WTC11 (cell line): ENCODE measurements around the gene EIF2D. TPM values are rescaled to one million over a fixed set of nuclear protein-coding genes. Genes with fewer than 3 reads are reported as not detected.

ENCODE experiments used
- ATAC-seq: fragments of 200-7000 bp; cut with Tn5 transposase; 2 replicates; pipeline ENCODE4 v1.10.0; 2021; ENCODE audit warnings: mild to moderate bottlenecking, moderate library complexity
- CTCF ChIA-PET: fragments of 300-600 bp; sonication (Branson Sonifier 250); formaldehyde crosslinking; loops from one replicate; lab custom pipeline; 2021; ENCODE audit warnings: antibody characterized with exemption; lab: Charles Lee
- POLR2A ChIA-PET: fragments of 350-600 bp; sonication (Branson Sonifier 250); formaldehyde crosslinking; loops from one replicate; lab custom pipeline; 2021; ENCODE audit warnings: antibody characterized with exemption; lab: Charles Lee
- DNase-seq: peaks from one replicate; pipeline ENCODE4 v3.0.0; 2021; ENCODE audit warnings: low spot score
- H3K27ac Mint-ChIP-seq: 2 replicates; pipeline ENCODE4 v1.8.0; 2021; ENCODE audit warnings: mixed read lengths
- H3K27me3 Mint-ChIP-seq: 2 replicates; pipeline ENCODE4 v1.8.0; 2021; ENCODE audit warnings: low read depth, mild to moderate bottlenecking, moderate library complexity, mixed read lengths
- H3K36me3 Mint-ChIP-seq: 2 replicates; pipeline ENCODE4 v1.8.0; 2021; ENCODE audit warnings: mixed read lengths
- H3K4me1 Mint-ChIP-seq: 2 replicates; pipeline ENCODE4 v1.8.0; 2022; ENCODE audit warnings: mixed read lengths
- H3K4me3 Mint-ChIP-seq: 2 replicates; pipeline ENCODE4 v1.8.0; 2021; ENCODE audit warnings: mild to moderate bottlenecking, moderate library complexity, mixed read lengths
- H3K9me3 Mint-ChIP-seq: 2 replicates; pipeline ENCODE4 v1.8.0; 2021; ENCODE audit warnings: mixed read lengths
- E2F1 ChIP-seq: sonication (generic); formaldehyde crosslinking; IDR thresholded peaks from 2 replicates; pipeline ENCODE4 v1.8.0; 2022; ENCODE audit warnings: mild to moderate bottlenecking, missing genetic modification reagents
- E2F4 ChIP-seq: sonication (generic); formaldehyde crosslinking; IDR thresholded peaks from 2 replicates; pipeline ENCODE4 v1.8.1; 2022; ENCODE audit warnings: low read depth, mild to moderate bottlenecking, moderate library complexity, missing genetic modification reagents, borderline replicate concordance
- GTF2I ChIP-seq: fragments of 250-450 bp; sonication (Bioruptor Pico); conservative IDR thresholded peaks from 2 replicates; pipeline ENCODE4 v1.4.0; 2021; ENCODE audit warnings: mild to moderate bottlenecking
- JUN ChIP-seq: sonication (generic); formaldehyde crosslinking; IDR thresholded peaks from 2 replicates; pipeline ENCODE4 v1.8.0; 2023; ENCODE audit warnings: mild to moderate bottlenecking, missing genetic modification reagents
- KAT7 ChIP-seq: sonication (generic); formaldehyde crosslinking; IDR thresholded peaks from 2 replicates; pipeline ENCODE4 v1.8.1; 2023; ENCODE audit warnings: missing genetic modification reagents, mild to moderate bottlenecking, borderline replicate concordance
- MAX ChIP-seq: sonication (generic); formaldehyde crosslinking; IDR thresholded peaks from 2 replicates; pipeline ENCODE4 v1.8.0; 2022; ENCODE audit warnings: mild to moderate bottlenecking, missing genetic modification reagents
- NR3C1 ChIP-seq: sonication (generic); formaldehyde crosslinking; conservative IDR thresholded peaks from 2 replicates; pipeline ENCODE4 v1.8.1; 2023; ENCODE audit warnings: low read depth, mild to moderate bottlenecking, missing genetic modification reagents
- OVOL2 ChIP-seq: fragments of 250-450 bp; sonication (Bioruptor Pico); IDR thresholded peaks from 2 replicates; pipeline ENCODE4 v1.9.0; 2021; ENCODE audit warnings: mild to moderate bottlenecking, borderline replicate concordance
- SMAD4 ChIP-seq: sonication (generic); formaldehyde crosslinking; IDR thresholded peaks from 2 replicates; pipeline ENCODE4 v1.8.0; 2022; ENCODE audit warnings: mild to moderate bottlenecking, missing genetic modification reagents
- TCF7 ChIP-seq: sonication (generic); formaldehyde crosslinking; IDR thresholded peaks from 2 replicates; pipeline ENCODE4 v1.8.0; 2022; ENCODE audit warnings: mild to moderate bottlenecking, low read depth, missing genetic modification reagents, moderate library complexity
- TEAD4 ChIP-seq: sonication (generic); formaldehyde crosslinking; IDR thresholded peaks from 2 replicates; pipeline ENCODE4 v1.8.0; 2022; ENCODE audit warnings: mild to moderate bottlenecking, missing genetic modification reagents
- USF1 ChIP-seq: sonication (generic); formaldehyde crosslinking; IDR thresholded peaks from 2 replicates; pipeline ENCODE4 v1.8.0; 2022; ENCODE audit warnings: mild to moderate bottlenecking, missing genetic modification reagents
- ZNF532 ChIP-seq: fragments of 250-450 bp; sonication (Bioruptor Pico); IDR thresholded peaks from 2 replicates; pipeline ENCODE4 v1.9.0; 2021; ENCODE audit warnings: mild to moderate bottlenecking, borderline replicate concordance
- total RNA-seq: library from RNA; stranded (reverse); gene quantifications from 3 replicates; pipeline ENCODE4 v1.2.3, GENCODE V29; 2021
- TF ChIP-seq, protein P1 (sequence below): sonication (generic); formaldehyde crosslinking; conservative IDR thresholded peaks from 2 replicates; pipeline ENCODE4 v1.8.1; 2023; ENCODE audit warnings: mild to moderate bottlenecking, low read depth, missing genetic modification reagents, moderate library complexity
- TF ChIP-seq, protein P2 (sequence below): sonication (generic); formaldehyde crosslinking; IDR thresholded peaks from 2 replicates; pipeline ENCODE4 v1.8.0; 2023; ENCODE audit warnings: mild to moderate bottlenecking, missing genetic modification reagents
- TF ChIP-seq, protein P3 (sequence below): fragments of 250-450 bp; sonication (Bioruptor Pico); conservative IDR thresholded peaks from 2 replicates; pipeline ENCODE4 v1.9.0; 2021; ENCODE audit warnings: mild to moderate bottlenecking
- TF ChIP-seq, protein P4 (sequence below): sonication (generic); formaldehyde crosslinking; IDR thresholded peaks from 2 replicates; pipeline ENCODE4 v1.8.1; 2023; ENCODE audit warnings: mild to moderate bottlenecking, missing genetic modification reagents, moderate library complexity

EIF2D gene
- total RNA-seq, 1 experiment from 2014 or later = 35.7 TPM

GRCh38 chr1:206660136-206660535 is 47.9 kb upstream of the EIF2D start (continued):
- TF ChIP-seq, protein P1, sequence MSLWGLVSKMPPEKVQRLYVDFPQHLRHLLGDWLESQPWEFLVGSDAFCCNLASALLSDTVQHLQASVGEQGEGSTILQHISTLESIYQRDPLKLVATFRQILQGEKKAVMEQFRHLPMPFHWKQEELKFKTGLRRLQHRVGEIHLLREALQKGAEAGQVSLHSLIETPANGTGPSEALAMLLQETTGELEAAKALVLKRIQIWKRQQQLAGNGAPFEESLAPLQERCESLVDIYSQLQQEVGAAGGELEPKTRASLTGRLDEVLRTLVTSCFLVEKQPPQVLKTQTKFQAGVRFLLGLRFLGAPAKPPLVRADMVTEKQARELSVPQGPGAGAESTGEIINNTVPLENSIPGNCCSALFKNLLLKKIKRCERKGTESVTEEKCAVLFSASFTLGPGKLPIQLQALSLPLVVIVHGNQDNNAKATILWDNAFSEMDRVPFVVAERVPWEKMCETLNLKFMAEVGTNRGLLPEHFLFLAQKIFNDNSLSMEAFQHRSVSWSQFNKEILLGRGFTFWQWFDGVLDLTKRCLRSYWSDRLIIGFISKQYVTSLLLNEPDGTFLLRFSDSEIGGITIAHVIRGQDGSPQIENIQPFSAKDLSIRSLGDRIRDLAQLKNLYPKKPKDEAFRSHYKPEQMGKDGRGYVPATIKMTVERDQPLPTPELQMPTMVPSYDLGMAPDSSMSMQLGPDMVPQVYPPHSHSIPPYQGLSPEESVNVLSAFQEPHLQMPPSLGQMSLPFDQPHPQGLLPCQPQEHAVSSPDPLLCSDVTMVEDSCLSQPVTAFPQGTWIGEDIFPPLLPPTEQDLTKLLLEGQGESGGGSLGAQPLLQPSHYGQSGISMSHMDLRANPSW (CRISPR knock-in tag) = no peak
- TF ChIP-seq, protein P2, sequence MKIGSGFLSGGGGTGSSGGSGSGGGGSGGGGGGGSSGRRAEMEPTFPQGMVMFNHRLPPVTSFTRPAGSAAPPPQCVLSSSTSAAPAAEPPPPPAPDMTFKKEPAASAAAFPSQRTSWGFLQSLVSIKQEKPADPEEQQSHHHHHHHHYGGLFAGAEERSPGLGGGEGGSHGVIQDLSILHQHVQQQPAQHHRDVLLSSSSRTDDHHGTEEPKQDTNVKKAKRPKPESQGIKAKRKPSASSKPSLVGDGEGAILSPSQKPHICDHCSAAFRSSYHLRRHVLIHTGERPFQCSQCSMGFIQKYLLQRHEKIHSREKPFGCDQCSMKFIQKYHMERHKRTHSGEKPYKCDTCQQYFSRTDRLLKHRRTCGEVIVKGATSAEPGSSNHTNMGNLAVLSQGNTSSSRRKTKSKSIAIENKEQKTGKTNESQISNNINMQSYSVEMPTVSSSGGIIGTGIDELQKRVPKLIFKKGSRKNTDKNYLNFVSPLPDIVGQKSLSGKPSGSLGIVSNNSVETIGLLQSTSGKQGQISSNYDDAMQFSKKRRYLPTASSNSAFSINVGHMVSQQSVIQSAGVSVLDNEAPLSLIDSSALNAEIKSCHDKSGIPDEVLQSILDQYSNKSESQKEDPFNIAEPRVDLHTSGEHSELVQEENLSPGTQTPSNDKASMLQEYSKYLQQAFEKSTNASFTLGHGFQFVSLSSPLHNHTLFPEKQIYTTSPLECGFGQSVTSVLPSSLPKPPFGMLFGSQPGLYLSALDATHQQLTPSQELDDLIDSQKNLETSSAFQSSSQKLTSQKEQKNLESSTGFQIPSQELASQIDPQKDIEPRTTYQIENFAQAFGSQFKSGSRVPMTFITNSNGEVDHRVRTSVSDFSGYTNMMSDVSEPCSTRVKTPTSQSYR = no peak
- TF ChIP-seq USF1 (no peak), GTF2I (CRISPR knock-in tag) (no peak), SMAD4 (CRISPR knock-in tag) (no peak), E2F4 (CRISPR knock-in tag) (no peak), JUN (CRISPR knock-in tag) (no peak), E2F1 (CRISPR knock-in tag) (no peak)

DNA sequence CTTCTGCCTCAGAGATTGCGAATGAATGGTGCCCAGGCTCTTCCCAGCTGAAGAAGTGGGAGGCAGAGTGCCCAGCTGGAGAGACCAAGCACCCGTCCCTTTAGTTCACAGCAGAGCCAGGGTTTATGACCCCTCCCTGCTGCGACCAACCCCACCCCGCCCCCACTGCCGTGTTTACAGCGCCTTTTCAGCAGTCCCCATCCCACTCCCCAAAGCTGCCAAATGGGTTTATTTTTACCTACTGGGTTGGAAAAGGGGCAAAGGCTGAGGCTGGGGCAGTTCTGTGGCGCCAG is 46.7 kb upstream of the EIF2D start:
- H3K4me1 Mint-ChIP-seq = peaks cover 23% of the 10 kb centered on the region
- ChIA-PET POLR2A (interaction anchor here (2.4 kb wide), 1 partner anchor 23 kb away, joined by 15 read pairs; the partner anchor contains the start of gene DYRK3), CTCF (interaction anchor here (0.6 to 20.5 kb wide), 18 partner anchors 8 to 254 kb away, joined by 3 to 659 read pairs (median 6); partner anchors contain the start of genes DYRK3, EIF2D and MAPKAPK2)
- no peak overlapping the region for H3K27ac Mint-ChIP-seq
- peak overlapping the region; percentile 58 for H3K4me3 Mint-ChIP-seq
- H3K9me3 Mint-ChIP-seq = no peaks in the 10 kb centered on the region
- H3K27me3 Mint-ChIP-seq = peaks cover 46% of the 10 kb centered on the region
- ATAC-seq (no peak), DNase-seq (no peak)
- H3K36me3 Mint-ChIP-seq = no peaks in the 10 kb centered on the region
- TF ChIP-seq TEAD4 (CRISPR knock-in tag) = no peak
- TF ChIP-seq, protein P3, sequence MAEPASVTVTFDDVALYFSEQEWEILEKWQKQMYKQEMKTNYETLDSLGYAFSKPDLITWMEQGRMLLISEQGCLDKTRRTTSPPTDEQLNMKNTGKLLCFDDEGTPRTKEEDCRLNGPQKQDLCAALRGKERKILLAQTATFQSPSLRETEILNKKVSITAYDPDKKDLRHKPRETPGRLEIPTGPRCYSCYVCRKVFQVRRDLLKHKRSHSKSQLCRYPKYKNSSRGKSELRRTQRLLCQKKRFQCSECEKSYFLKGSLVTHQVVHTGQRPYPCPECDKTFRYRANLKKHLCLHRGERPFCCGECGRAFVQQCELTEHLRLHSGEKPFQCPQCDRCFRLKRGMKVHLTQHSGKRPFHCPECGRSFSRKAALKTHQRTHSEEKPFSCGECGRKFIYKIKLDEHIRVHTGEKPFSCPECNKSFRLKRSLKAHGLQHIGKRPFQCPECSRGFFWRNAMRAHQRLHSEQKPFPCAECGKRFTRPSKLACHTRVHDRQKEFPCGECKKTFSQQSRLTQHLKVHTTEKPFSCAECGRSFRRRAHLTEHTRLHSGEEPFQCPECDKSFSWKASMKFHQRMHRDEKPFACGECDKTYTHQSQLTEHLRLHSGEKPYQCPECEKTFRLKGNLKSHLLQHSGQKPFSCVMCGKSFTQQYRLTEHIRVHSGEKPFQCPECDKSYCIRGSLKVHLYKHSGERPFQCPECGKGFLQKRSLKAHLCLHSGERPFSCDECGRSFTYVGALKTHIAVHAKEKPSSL = no peak
- TF ChIP-seq, protein P4, sequence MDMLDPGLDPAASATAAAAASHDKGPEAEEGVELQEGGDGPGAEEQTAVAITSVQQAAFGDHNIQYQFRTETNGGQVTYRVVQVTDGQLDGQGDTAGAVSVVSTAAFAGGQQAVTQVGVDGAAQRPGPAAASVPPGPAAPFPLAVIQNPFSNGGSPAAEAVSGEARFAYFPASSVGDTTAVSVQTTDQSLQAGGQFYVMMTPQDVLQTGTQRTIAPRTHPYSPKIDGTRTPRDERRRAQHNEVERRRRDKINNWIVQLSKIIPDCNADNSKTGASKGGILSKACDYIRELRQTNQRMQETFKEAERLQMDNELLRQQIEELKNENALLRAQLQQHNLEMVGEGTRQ (CRISPR knock-in tag) = no peak
- no peak for TF ChIP-seq MAX (CRISPR knock-in tag)
- TF ChIP-seq KAT7 (CRISPR knock-in tag) = no peak
- TF ChIP-seq TCF7 (CRISPR knock-in tag) = no peak
- no peak for TF ChIP-seq ZNF532 (CRISPR knock-in tag)
- no peak for TF ChIP-seq NR3C1 (CRISPR knock-in tag)
- TF ChIP-seq OVOL2 = no peak
